HG03175 (cell line): ENCODE results near the gene CCDC187.
"Not testable (repeated sequence)": the region's sequence is repeated elsewhere in the genome, so short reads cannot be mapped to it uniquely, and the experiment has no call there.

ENCODE experiments used
- ATAC-seq: cut with Tn5 transposase; IDR thresholded peaks from one replicate; pipeline ENCODE4 v1.9.1; 2021; ENCODE audit warnings: mild to moderate bottlenecking, moderate library complexity; ENCODE audit not compliant: unreplicated experiment

CCDC187 gene

DNA sequence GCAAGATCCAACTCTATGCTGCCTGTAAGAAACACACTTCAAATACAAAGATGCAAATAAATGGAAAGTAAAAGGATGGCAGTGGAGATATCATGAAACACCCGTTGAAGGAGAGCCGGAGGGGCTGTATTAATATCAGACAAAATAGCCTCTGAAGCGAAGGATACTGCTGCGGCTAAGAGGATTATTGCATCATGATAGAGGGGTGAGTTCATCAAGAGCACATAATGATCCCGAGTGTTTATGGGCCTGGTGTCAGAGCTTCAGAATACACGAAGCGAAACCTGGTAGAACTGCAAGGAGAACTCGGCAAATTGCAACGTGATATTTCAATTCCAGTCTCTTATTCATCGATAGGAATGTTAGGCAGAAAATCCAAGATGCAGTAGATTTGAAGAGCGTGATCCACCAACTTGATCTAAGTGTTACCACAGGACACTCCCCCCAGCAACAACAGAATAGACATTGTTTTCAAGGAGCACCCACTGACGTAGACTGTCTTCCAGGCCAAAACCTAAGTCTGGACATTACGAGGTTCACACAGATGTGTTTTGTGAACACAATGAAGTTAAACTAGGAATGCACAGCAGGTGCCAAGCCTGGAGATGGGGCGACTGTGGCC is 30.5 kb downstream of the CCDC187 start:
- ATAC-seq, result no peak

GRCh38 chr9:136270173-136270705 is 33.7 kb downstream of the CCDC187 start:
- ATAC-seq, result no peak

DNA sequence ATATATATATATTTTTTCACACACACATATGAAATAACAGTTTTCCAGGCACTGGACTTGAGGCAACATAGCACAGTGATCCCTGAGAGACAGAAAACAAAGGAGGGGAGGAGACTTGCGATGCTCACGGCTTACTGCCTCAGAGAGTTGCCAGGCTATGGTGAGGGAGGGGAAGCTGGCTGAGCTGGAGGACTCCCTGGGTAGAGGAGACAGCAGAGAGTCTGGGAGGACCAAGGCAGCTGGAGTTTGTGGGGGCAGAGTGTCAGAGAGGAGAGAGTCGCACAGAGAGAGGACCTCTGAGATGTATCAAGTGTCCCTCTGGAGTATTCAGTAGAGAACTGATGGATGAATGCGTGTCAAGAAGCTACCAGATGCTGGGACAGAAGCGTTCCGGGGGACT is 35.2 kb downstream of the CCDC187 start:
- no peak for ATAC-seq

DNA sequence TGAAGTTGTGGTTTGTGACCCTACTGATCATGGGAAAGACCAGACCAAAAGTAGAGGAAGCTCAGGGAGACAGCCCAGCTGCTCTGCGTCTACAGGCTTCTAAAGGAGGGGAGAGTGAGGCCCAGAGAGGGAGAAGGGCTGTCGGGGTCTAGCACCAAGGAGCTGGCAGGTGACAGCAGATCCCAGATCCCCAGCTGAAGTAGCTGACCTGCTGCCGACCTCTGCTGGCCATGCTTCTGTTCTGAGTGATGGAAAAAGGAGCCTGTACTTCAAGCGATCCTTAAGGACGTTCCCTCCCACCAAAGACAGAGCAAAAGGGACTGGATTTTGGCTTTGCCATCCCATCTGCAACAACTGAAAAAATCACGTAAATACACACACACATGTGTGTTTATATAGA is 35.6 kb downstream of the CCDC187 start:
- ATAC-seq, result no peak

GRCh38 chr9:136267261-136268111 is 36.4 kb downstream of the CCDC187 start:
- peak; percentile 84 for ATAC-seq

- ATAC-seq, result not testable (repeated sequence)
These were observed 37.3 kb downstream of the CCDC187 start for GRCh38 chr9:136266641-136267040.

- no peak for ATAC-seq
These were observed 38.1 kb downstream of the CCDC187 start for GRCh38 chr9:136265561-136266355.

- ATAC-seq, result no peak
These were observed 39.2 kb downstream of the CCDC187 start for GRCh38 chr9:136264441-136265405.

GRCh38 chr9:136264031-136264430 is 39.9 kb downstream of the CCDC187 start:
- no peak for ATAC-seq

DNA sequence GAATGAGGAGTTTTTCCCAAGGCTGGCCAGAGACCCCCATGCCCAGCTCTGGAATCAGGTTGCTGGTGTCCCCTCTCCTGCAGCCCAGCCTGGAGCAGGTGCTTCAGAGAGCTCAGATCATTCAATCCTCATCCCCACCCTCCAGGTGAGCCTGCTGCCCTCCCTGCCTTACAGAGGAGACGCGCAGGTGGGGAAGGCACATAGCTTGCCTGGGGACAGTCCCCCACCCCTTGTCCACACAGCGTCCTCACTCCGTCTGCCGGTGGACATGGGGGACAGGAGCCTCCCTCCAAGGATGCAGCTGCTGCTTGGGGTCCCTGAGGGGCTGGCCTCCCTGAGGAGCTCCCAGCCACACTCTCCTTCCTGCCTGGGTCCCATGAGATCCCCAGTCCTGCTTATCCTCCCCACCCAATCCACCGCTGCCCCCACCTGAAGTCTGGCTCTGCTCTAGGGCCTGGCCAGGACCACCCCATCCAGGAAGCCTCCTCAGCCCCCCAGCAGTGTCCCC is 41.2 kb downstream of the CCDC187 start:
- no peak for ATAC-seq

DNA sequence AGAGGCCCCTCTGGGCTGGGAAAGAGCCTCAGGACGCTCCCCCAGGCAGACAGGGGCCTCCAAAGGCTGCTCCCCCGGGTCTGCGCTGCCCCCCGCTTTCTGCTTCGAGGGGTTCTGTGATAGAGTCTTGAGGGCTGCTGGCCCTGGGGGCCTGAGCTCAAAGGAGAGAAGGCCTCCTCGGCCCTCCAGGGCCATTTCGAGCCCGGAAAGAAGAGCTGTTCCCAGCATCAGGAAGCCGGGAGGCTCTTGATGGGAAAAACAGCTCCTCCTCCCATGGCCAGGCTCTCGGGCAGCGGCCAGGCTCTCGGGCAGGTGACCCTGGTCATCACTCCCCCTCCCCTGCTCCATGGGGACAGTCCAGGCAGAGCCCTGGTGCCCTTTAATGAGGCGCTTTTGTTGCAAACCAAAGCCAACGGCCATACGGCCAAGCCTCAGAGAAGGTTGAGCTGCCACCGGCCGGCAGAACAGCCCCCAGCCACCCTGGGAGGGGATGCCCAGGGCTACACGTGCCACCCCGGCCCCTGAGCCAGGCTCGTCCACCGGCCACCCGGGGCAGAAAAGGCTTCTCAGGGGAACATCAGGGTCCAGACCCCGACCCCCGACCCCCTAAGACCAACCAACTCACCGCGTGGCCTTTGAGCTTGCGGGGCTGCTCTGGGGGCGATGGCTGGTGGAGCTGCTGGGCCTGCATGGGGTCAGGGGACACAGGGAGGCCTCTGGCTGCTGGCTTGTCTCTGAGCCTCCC is 42.0 kb downstream of the CCDC187 start:
- no peak for ATAC-seq

DNA sequence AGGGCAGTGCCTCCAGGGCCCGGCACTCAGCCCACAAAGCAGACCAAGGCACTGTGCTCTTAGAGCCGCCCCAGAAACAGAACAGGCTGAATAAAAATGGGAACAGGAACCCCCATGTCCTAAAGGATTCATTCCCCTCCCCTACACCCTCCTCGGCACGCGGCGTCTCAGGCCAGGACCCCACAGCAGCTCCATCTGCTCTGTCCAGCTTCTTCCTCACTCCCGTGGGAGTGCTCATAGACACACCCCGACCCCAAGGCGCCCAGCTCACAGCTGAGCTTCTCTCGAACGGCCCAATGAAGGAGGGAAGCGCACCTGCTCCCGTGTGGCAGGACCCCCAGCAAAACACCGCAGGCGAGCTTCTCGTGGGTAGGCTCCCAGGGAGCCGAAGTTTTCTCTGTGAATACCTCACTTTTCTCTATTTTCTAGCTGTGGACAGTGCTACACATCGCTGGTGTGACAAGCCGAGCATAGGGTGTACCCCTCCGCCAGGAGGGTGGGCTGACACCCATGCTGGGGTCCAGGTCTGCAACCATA is 42.9 kb downstream of the CCDC187 start:
- no peak for ATAC-seq

DNA sequence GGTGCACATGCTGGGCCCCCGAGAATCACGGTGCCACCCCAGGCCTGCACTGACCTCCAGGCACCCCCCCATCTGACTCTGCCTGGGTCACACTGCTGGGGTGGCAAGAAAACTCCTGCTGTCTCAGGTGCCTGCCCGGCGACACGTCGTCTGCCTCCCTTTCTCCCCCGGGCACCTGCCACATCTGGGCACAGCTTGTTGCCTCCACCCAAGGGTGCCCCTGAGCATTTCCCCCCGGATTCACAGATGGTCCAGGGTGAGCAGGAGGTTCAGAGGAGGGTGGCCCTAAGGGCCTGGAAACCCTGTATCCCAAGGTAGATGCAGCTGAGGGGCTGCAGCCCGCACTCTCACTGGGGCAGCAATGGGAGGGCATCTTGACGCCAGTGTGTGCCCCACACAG is 43.4 kb downstream of the CCDC187 start:
- ATAC-seq, result no peak

- no peak for ATAC-seq
These were observed 44.1 kb downstream of the CCDC187 start for GRCh38 chr9:136259836-136260235.

- ATAC-seq, result no peak
These were observed 44.4 kb downstream of the CCDC187 start for GRCh38 chr9:136259517-136259813.

DNA sequence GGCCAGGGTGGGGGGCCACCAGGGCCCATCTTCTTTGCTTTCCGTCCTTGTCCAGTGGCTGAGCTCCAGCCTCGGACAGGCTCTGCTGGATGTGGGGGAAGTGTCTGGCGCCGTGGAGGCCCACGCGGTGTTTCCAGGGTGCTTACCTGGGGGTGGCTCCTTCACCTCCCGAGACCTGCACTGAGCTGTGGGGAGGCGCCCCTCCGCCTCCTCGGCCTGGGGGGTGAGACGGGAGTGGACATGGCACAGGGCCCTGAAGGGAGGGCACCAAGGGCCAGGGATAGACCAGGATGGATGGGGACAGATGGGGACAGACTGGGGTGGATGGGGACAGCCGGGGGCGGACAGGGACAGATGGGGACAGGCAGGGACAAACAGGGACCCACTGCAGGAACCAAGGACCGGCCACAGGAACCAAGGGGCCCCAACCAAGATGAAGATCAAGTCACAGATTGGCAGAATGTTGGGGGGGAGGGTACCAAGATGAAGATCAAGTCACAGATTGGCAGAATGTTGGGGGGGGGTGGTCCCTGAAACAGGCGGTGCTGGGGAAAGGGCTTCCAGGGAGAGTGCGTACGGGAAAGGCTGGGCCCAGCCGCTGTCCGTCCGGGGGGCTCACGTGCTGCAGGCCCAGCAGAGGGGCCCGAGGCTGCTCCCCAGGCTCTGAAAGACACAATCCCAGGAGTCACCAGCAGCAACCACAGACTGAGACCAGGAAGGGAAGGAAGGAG is 44.9 kb downstream of the CCDC187 start:
- no peak for ATAC-seq

GRCh38 chr9:136258299-136258625 is 45.6 kb downstream of the CCDC187 start:
- no peak for ATAC-seq

DNA sequence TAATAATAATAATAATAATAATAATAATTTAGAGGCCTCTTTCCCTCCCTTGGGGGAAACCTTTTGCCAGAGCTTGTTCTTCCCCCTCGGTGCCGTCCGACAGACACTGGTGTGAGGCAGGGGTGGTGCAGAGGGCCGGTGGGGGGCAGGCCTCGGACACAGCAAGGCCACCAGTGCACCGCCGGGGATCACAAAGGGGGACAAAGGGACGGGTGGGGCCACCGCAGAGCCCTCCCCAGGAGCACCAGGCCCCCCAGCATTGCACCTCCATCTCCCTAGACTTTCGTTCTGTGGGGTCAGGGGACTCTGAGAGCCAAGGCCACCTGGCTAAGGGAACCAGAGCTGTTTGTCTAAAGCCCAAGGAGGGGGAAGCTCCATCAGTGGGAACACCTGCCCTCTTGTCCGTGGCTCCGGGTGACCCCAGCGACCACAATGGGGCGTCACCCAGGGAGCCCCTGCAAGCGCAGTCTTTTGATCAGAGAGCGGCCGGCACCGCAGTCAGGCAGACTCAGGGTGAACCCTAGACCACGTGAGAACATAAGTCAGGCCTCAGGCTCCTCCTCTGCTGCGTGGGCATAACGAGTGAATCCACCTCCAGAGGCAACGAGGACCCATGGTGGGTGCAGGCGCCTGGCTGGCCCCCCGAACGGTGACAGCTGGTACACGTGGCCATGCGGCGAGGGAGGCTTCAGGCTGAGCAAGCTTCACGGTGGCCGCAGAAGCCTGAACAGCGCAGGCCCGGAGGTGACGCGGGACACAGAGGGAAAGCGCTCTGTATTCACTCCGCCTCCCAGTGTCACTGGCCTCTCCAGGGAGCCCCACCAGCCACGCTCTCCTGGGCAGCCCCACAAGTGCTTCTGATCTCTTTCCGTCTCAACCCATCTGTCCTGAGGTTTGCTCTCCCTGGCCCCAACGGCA is 46.3 kb downstream of the CCDC187 start:
- no peak for ATAC-seq
